Measurements from ENCODE around the gene RCOR1.

DNA sequence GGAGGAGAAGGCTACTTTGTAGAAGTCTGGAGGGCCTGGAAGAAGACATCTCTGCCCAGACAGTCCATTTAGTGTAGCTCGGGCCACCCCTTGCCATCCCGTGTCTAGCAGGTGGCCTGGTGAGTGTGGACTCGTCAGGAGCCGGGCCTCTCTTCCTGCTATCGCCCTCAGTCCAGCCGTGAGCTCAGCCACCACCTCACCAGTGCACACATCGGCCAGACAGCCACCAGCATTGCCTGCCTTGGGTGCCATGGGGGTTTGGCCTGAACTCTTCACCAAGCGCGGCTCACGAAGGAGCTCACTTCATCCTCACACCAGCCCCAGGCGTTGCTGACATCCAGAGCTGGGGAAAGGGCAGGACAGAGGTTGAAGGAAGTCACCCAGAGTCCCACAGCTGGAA, 165.2 kb downstream of the RCOR1 start:
- TF ChIP-seq, protein P1, sequence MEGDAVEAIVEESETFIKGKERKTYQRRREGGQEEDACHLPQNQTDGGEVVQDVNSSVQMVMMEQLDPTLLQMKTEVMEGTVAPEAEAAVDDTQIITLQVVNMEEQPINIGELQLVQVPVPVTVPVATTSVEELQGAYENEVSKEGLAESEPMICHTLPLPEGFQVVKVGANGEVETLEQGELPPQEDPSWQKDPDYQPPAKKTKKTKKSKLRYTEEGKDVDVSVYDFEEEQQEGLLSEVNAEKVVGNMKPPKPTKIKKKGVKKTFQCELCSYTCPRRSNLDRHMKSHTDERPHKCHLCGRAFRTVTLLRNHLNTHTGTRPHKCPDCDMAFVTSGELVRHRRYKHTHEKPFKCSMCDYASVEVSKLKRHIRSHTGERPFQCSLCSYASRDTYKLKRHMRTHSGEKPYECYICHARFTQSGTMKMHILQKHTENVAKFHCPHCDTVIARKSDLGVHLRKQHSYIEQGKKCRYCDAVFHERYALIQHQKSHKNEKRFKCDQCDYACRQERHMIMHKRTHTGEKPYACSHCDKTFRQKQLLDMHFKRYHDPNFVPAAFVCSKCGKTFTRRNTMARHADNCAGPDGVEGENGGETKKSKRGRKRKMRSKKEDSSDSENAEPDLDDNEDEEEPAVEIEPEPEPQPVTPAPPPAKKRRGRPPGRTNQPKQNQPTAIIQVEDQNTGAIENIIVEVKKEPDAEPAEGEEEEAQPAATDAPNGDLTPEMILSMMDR (IDR thresholded peaks at IDR 0.05; ENCODE audit: poor library complexity) = no peak
- TF ChIP-seq EZH2phosphoT487 (IDR thresholded peaks at IDR 0.05; ENCODE audit: low read depth, severe bottlenecking, unreplicated experiment) = no peak

All from hepatocyte (in vitro differentiated cells).